AG04449 (cell line): Measurements from ENCODE around the gene VAPA.

ENCODE experiments used
- CTCF ChIA-PET: fragments of 350-600 bp; formaldehyde crosslinking; extraction: SDS; loops from one replicate; lab custom pipeline; 2021; ENCODE audit warnings: antibody characterized with exemption; lab: Yijun Ruan, JAX
- POLR2A ChIA-PET: fragments of 400-600, 350-600 bp; formaldehyde crosslinking; extraction: SDS; loops from one replicate; lab custom pipeline; 2020; ENCODE audit warnings: antibody characterized with exemption, inconsistent platforms; lab: Yijun Ruan, JAX
- DNase-seq: peaks from one replicate; pipeline ENCODE4 v3.0.0-alpha.2; 2010; ENCODE audit warnings: low read depth, low spot score
- H3K4me3 ChIP-seq: 2 replicates; pipeline ENCODE4 v1.5.1; 2011; ENCODE audit warnings: low read depth, mild to moderate bottlenecking, control low read depth, low read length
- TF ChIP-seq, protein P1 (sequence below): IDR thresholded peaks from one replicate; pipeline ENCODE4 v1.5.1; 2011; ENCODE audit warnings: mild to moderate bottlenecking, moderate library complexity, low read length, control low read depth, inconsistent platforms; ENCODE audit not compliant: insufficient read depth; ENCODE audit errors: missing control alignments

The VAPA gene

DNA sequence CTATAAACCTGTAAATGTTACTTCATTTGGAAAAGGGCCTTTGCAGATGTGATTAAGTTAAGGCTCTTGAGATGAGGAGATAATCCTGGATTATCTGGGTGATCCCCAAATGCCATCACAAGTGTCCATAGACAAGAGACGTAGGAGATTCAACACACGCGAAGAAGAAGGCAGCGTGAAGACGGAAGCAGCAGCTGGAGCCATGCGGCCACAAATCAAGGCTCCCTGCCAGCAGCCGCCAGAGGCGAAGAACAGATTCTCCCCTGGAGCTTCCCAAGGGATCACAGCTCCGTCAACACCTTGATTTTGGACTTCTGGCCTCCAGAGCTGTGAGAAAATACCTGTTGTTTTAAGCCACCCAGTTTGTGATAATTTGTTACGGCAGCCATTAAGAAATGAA lies 11.0 kb upstream of the VAPA start:
- no peak for DNase-seq
- CTCF ChIA-PET = no interaction called here

DNA sequence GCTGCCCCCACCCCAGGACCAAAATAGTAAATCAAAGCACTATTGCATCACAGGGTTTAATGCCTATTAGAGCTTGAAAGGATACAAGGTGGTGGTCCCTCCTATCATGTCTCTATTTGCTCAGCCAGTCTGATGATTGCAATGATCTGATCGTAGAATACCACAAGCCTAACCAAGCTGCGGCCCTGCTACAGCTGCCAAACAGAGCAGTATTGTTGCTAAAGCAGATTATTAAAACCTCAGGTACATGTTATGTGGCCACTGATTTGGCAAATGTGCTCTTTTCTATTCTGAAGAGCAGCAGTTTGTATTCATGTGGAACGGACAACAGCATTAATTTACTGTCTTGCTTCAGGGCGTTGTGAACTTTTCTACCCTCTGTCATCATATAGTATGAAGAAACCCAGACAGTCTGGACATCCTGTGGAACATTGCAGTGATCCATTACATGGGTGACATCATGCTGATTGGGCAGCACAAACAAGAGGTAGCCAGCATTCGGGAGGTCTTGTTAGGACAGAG lies 8.4 kb upstream of the VAPA start:
- no peak overlapping the region for H3K4me3 ChIP-seq
- no peak for DNase-seq
- TF ChIP-seq, protein P1, sequence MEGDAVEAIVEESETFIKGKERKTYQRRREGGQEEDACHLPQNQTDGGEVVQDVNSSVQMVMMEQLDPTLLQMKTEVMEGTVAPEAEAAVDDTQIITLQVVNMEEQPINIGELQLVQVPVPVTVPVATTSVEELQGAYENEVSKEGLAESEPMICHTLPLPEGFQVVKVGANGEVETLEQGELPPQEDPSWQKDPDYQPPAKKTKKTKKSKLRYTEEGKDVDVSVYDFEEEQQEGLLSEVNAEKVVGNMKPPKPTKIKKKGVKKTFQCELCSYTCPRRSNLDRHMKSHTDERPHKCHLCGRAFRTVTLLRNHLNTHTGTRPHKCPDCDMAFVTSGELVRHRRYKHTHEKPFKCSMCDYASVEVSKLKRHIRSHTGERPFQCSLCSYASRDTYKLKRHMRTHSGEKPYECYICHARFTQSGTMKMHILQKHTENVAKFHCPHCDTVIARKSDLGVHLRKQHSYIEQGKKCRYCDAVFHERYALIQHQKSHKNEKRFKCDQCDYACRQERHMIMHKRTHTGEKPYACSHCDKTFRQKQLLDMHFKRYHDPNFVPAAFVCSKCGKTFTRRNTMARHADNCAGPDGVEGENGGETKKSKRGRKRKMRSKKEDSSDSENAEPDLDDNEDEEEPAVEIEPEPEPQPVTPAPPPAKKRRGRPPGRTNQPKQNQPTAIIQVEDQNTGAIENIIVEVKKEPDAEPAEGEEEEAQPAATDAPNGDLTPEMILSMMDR = no peak
- POLR2A ChIA-PET = no interaction called here
- CTCF ChIA-PET = no interaction called here

More for the DNA sequence above, 11.0 kb upstream of the VAPA start:
- TF ChIP-seq, protein P1 = no peak
- no peak overlapping the region for H3K4me3 ChIP-seq
- POLR2A ChIA-PET = no interaction called here

DNA sequence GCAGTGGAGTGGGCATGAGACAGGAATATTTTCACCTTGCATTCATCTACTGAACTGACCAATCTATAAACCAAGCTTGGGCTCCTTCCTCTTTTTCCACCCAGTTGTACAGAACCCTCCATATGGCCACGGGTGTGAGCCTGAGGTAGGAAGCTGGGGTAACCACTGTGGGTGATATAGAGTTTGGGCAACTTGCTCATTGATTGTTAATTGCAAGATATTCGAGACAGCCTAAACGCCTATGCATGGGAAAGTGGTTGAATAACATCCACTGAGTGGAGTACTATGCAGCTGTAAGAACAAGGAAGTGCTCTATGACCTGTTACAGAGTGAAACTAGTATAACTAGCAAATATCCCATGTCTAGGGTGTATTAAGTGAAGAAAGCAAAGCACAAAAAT lies 7.3 kb upstream of the VAPA start:
- POLR2A ChIA-PET = no interaction called here
- CTCF ChIA-PET = interaction anchor here (1.2 kb wide), 1 partner anchor 135 kb away, joined by 3 read pairs; no protein-coding TSS in a partner anchor
- H3K4me3 ChIP-seq = no peak overlapping the region
- no peak for DNase-seq
- TF ChIP-seq, protein P1 = no peak

DNA sequence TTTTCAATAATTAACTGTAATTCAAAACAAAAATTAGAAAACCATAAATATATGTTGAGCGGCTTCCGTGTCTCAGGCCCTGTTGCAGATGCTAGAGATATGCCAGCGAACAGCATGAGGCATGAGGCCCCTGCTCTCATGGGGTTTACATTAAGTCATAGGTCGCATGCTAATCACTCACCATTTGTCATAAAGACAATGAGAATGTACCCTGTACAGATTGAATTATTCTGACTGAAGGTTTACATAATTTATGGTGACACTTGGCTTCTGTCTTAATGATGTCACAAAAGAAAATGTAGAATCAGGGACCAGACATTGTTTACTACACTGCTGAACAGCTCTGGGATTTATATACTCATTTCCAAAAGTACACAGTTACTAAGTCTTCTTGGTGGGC lies 5.9 kb upstream of the VAPA start:
- POLR2A ChIA-PET = no interaction called here
- no peak overlapping the region for H3K4me3 ChIP-seq
- CTCF ChIA-PET = no interaction called here
- TF ChIP-seq, protein P1 = no peak
- no peak for DNase-seq

DNA sequence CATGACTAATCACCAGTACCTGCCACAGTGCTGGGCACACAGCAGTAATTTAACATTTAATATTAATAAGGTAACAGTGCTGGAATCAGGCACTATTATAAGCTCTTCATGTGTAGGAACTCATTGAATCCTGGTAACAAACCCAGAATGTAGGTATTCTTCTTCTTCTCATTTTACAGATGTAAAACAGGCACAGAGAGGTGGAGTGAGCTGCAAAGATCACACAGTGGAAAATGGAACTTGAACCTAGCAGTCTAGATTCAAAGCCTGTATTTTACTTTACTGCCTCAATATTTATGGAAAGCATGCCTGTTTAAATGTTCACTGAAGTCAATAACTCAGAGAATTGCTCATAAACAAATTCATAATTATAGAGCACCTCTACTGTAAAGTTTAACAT lies 3.7 kb upstream of the VAPA start:
- no peak for DNase-seq
- no peak overlapping the region for H3K4me3 ChIP-seq
- ChIA-PET CTCF (no interaction called here), POLR2A (no interaction called here)
- TF ChIP-seq, protein P1 = no peak

DNA sequence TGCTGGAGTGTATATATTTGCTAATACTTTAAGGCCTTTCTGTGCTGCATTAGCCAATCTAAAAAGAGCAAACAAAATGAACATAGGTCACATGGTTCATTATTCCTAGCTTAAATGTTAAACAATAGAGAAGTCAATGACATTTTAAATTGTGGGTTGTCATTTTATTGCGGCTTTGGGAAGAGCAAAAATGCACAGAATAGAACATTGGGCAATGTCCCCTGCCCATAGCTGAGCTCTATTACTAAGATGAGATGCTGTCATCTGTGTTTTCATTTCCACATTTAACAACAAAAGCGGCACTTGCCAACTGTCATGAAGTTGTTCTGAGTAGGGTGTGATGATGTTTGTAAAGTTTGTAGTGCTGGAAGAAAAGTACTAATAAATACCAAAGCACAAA lies 3.2 kb upstream of the VAPA start:
- H3K4me3 ChIP-seq = no peak overlapping the region
- TF ChIP-seq, protein P1 = no peak
- ChIA-PET POLR2A (no interaction called here), CTCF (no interaction called here)
- DNase-seq = no peak
